HEK293T (cell line): ENCODE measurements around the gene ZNF749.
"Not testable (repeated sequence)": the region's sequence is repeated elsewhere in the genome, so short reads cannot be mapped to it uniquely, and the experiment has no call there.

Experiments
- CTCF ChIA-PET: fragments of 350-600 bp; formaldehyde crosslinking; extraction: SDS; loops from one replicate; lab custom pipeline; 2021; ENCODE audit warnings: antibody characterized with exemption, inconsistent platforms; lab: Yijun Ruan, JAX
- POLR2A ChIA-PET: fragments of 350-600 bp; formaldehyde crosslinking; extraction: SDS; loops from one replicate; lab custom pipeline; 2020; ENCODE audit warnings: antibody characterized with exemption, inconsistent platforms; lab: Yijun Ruan, JAX
- DNase-seq: peaks from one replicate; pipeline ENCODE4 v3.0.0; 2012; ENCODE audit warnings: mixed read lengths; ENCODE audit errors: extremely low spot score
- CTBP1 ChIP-seq: fragments of 450-650 bp; IDR thresholded peaks from 2 replicates; pipeline ENCODE4 v1.6.1; 2016; ENCODE audit warnings: borderline replicate concordance
- ELF4 ChIP-seq: fragments of 450-650 bp; IDR thresholded peaks from 2 replicates; pipeline ENCODE4 v1.6.1; 2017; ENCODE audit warnings: antibody characterized with exemption

ZNF749 gene

GRCh38 chr19:57487477-57488298 lies 52.6 kb downstream of the ZNF749 start, which contains the start of gene ZNF419:
TSS of gene ZNF419 (plus strand) at chr19:57487750. CDS start at chr19:57487951, 201 bp downstream.
- POLR2A ChIA-PET: interaction anchor here (1.3 kb wide), 1 partner anchor 12 kb away, joined by 3 read pairs; the partner anchor contains the start of gene ZNF773
- DNase-seq: peak; percentile 88
- TF ChIP-seq ELF4 (peak; percentile 87), CTBP1 (0 out of 2 replicates have a peak, but pooled peaks have one; percentile 47)
- CTCF ChIA-PET: not testable (repeated sequence)

GRCh38 chr19:57488299-57488644 lies 53.1 kb downstream of the ZNF749 start:
- CTCF ChIA-PET, DNase-seq: not testable (repeated sequence)

More at GRCh38 chr19:57488299-57488644, 53.1 kb downstream of the ZNF749 start:
- POLR2A ChIA-PET: interaction anchor here (1.3 kb wide), 1 partner anchor 11 kb away, joined by 3 read pairs; the partner anchor contains the start of gene ZNF773
